22Rv1 (cell line): ENCODE data around the gene FAM117A.
"Not testable (repeated sequence)": the region's sequence is repeated elsewhere in the genome, so short reads cannot be mapped to it uniquely, and the experiment has no call there.

Experiments
- H3K27ac ChIP-seq: fragments of 450-650 bp; 2 replicates; pipeline ENCODE4 v1.5.1; 2017
- ZFX ChIP-seq: fragments of 450-650 bp; IDR thresholded peaks from 2 replicates; pipeline ENCODE4 v1.6.1; 2017; ENCODE audit warnings: antibody characterized with exemption, borderline replicate concordance
- TF ChIP-seq, protein P1 (sequence below): fragments of 450-650 bp; IDR thresholded peaks from 2 replicates; pipeline ENCODE4 v1.5.1; 2017; ENCODE audit warnings: mild to moderate bottlenecking

The FAM117A gene

DNA sequence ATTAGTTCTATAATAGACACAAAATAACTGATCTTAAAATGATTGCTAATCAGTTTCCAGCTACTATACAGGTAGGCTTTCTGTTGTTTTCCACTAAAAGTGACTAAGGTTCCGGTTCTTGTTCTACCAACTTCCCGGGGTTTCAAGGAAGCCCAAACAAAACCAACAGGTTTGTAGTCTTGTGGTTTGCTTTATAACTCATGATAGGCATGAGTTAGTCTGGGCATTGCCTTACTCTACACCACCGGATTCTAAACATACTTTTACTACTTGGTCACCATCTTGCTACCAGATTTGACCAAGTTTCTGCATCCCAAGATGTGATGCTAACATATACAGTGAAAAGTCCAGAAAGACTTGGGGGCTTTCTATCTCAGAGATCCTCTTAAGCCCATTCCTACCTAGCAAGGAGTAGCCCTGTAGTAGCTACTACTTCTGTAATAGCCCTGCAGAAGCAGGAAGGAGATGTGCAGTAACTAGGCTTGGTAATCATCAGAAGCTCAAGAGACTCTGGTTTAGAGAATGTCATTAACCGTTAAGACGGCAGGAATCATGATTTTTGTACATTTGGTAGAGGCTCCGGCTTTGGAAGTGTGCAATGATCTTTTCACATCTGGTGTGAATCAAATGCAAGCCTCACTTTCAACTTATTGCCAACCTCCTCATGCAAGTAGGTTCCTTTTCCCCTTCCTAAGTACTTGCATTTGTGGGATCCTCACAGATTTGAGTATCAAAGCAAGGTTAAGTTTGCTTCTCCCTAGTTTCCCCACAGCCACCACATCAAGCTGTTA, 1.6 kb downstream of the FAM117A start:
- TF ChIP-seq ZFX, result no peak
- TF ChIP-seq, protein P1, sequence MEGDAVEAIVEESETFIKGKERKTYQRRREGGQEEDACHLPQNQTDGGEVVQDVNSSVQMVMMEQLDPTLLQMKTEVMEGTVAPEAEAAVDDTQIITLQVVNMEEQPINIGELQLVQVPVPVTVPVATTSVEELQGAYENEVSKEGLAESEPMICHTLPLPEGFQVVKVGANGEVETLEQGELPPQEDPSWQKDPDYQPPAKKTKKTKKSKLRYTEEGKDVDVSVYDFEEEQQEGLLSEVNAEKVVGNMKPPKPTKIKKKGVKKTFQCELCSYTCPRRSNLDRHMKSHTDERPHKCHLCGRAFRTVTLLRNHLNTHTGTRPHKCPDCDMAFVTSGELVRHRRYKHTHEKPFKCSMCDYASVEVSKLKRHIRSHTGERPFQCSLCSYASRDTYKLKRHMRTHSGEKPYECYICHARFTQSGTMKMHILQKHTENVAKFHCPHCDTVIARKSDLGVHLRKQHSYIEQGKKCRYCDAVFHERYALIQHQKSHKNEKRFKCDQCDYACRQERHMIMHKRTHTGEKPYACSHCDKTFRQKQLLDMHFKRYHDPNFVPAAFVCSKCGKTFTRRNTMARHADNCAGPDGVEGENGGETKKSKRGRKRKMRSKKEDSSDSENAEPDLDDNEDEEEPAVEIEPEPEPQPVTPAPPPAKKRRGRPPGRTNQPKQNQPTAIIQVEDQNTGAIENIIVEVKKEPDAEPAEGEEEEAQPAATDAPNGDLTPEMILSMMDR, result no peak
- no peak overlapping the region for H3K27ac ChIP-seq

DNA sequence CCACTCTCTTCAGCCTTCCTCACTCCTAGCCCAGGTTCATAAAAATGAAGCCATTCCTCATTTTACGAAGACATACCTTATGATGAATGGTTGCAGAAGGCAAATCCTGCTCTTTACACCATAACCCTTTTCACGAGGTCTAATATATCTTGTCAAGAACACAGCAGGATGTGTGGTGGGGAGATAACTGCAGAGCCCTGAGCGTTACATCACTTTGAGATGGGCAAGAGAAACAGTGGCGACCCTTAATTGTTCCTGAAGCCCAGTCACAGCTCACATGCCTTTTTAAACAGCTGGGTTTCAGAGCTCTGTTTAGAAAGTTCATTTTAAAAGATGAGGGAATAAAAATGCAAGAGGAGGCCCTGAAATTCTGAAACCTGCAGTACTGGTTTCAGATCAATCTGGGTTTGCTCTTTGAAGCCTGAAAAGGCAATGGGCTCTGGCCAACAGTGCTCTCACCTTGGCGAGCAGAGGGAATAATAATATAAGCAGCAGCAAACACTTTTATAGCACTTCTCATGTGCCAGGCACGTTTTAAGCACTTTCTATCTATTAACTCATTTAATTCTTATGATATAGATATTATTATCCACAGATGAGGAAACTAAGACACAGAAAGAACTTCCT, 2.9 kb downstream of the FAM117A start:
- H3K27ac ChIP-seq, result no peak overlapping the region
- no peak for TF ChIP-seq ZFX
- TF ChIP-seq, protein P1, result no peak

DNA sequence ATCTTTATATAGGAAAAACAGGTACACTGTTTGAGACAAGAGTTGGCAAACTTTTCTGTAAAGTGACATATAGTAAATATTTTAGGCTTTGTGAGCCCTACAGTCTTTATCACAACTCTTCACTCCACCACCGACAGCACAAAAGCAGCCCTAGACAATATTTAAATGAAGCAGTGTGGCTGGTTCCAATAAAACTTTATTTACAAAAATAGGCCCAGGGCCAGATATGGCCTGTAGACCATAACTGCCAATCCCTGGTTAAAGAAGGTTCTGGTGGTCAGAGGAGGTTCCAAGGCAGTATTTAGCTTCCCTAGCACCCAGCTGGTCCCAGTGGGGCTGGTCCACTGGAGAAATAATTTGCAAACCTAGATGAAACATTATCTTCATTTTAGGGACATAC, 3.6 kb downstream of the FAM117A start:
- no peak for TF ChIP-seq ZFX
- TF ChIP-seq, protein P1, result no peak
- no peak overlapping the region for H3K27ac ChIP-seq

DNA sequence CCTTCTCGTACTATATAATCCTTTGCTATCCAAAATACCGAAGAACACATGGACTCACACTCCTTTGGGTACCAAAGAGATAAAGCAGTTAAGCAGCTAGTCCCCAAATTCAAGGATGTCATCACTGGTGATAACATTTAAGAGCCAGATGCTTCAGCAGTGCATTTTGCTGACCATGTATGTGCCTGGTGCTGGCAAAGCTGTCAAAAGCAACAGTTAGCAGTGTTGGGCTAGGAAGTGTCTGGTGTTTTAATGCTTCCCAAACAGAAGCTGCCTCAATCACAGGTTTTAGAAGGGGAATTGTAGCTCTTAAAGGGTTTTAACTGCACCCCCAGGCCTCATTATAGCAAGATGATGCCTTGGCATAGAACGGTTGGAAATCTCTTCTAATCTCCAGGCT, 4.7 kb downstream of the FAM117A start:
- no peak for TF ChIP-seq ZFX
- TF ChIP-seq, protein P1, result no peak
- H3K27ac ChIP-seq, result no peak overlapping the region

DNA sequence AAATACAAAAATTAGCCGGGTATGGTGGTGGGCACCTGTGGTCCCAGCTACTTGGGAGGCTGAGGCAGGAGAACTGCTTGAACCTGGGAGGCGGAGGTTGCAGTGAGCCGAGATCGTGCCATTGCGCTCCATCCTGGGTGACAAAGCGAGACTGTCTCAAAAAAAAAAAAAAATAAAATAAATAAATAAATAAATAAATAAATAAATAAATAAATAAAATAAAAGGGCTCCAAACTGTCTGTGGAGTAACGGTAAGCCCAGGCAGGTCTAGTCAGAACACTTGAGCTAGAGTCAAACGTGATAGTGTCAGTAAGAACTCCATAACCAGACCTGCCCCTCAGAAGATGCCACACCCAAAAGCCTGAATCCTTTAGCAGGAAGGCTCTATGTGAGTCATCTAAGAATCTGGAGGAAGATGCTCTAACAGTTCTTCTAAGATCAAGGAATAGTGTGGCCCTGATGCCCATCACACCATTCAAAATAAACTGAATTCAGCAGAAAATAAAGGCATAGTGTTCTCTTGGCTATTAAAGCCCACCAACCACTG, 5.4 kb downstream of the FAM117A start:
- H3K27ac ChIP-seq, result not testable (repeated sequence)

DNA sequence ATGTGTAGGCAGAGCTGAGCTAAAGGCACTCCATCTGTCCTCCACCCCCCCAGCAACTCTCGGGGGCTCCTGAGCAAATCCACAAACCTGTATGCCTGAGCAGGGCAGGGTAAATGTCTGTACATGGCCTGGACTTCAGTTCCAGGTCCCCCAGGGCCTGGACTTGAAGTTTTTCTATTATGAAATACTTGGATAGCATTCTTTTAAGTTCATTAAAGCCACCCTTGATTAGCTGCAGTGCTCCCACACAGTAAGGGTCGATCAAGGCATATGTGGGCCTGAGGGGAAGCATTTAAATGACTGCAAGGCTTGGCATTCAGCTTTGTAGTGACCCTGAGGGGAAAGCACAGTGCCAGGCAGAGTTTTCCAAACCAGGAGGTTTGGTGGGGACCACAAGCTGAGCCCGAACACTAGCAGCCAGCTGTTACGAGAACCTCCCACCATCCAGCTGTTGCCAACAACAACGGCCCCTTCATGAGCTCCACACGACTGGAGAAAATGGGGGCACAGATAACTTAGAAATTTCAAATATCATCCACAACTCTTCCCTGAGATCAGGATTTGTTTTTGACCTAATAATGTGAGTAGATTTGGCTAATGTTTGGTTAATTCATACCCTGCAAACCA, 6.7 kb downstream of the FAM117A start:
- no peak overlapping the region for H3K27ac ChIP-seq
- no peak for TF ChIP-seq ZFX
- TF ChIP-seq, protein P1, result no peak

DNA sequence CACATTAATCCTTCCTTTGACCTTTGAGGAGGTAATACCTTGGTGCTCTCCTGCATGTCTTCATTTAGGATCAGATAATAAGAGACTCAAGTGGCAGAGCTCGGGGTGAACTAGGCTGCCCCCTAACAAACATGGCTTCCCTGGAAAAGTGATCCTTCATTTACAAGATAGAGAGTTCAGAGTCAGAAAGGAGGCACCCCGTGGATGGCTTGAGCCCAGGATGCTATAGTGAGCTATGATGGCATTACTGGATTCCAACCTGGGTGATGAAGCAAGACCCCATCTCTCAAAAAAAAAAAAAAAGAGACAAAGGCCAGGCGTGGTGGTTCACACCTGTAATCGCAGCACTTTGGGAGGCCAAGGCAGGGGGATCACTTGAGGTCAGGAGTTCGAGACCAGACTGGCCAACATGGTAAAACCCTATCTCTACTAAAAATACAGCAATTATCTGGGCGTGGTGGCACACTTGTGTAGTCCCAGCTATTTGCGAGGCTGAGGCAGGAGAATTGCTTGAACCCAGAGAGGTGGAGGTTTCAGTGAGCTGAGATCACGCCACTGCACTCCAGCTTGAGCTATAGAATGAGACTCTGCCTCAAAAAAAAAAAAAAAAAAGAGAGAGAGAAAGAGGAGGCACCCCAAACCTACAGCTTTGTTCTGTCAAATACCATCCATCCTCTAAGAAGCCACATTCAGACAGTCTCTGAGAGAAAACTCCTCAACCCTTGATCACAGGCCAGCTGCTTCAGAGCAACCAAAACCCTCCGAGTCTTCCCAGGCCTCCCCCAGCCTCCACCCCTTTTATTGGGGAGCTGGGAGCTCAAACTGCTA, 7.4 kb downstream of the FAM117A start:
- no peak for TF ChIP-seq ZFX
- TF ChIP-seq, protein P1, result no peak
- H3K27ac ChIP-seq, result no peak overlapping the region
